ENCODE data around the gene TSHZ2. TPM values are rescaled to one million over a fixed set of nuclear protein-coding genes. Genes with fewer than 3 reads are reported as not detected.
"Not testable (repeated sequence)": the region's sequence is repeated elsewhere in the genome, so short reads cannot be mapped to it uniquely, and the experiment has no call there.

TSHZ2 gene
- polyA plus RNA-seq, 5 donors = 9.5 to 15.8 (median 15.1) TPM

GRCh38 chr20:53536382-53536781 is 564.2 kb downstream of the TSHZ2 start:
- not testable (repeated sequence) for DNase-seq

- DNase-seq = no peak
These were observed 567.4 kb downstream of the TSHZ2 start for GRCh38 chr20:53539516-53539915.
